IPS DF 6.9 (cell line): ENCODE measurements around the gene DBNDD2.

ENCODE experiments used
- DNase-seq: peaks from one replicate; pipeline ENCODE4 v3.0.0-alpha.2; 2013; ENCODE audit warnings: low read depth, low spot score
- H3K27ac ChIP-seq: one replicate; pipeline ENCODE4 v1.5.1; 2013; ENCODE audit warnings: low read length, control low read depth
- H3K27me3 ChIP-seq: 2 replicates; pipeline ENCODE4 v1.6.1; 2013; ENCODE audit warnings: mild to moderate bottlenecking, low read length; ENCODE audit not compliant: control insufficient read depth, insufficient read depth
- H3K36me3 ChIP-seq: 2 replicates; pipeline ENCODE4 v1.6.1; 2013; ENCODE audit warnings: low read length; ENCODE audit not compliant: control insufficient read depth, insufficient read depth
- H3K4me1 ChIP-seq: 2 replicates; pipeline ENCODE4 v1.6.1; 2013; ENCODE audit warnings: low read length; ENCODE audit not compliant: control insufficient read depth, insufficient read depth
- H3K4me3 ChIP-seq: 2 replicates; pipeline ENCODE4 v1.5.1; 2013; ENCODE audit warnings: mild to moderate bottlenecking, low read length
- H3K9me3 ChIP-seq: 2 replicates; pipeline ENCODE4 v1.6.1; 2013; ENCODE audit warnings: low read length, inconsistent platforms; ENCODE audit not compliant: control insufficient read depth, insufficient read depth
- WGBS: extraction: QIAGEN DNeasy Blood & Tissue Kit; methylation state at CpG from one replicate; pipeline ENCODE4 v1.1.7; 2013; ENCODE audit warnings: mixed read lengths, missing lambda C conversion rate; ENCODE audit not compliant: insufficient read length, insufficient coverage; 5-methylcytosine and 5-hydroxymethylcytosine counted together

Gene DBNDD2

DNA sequence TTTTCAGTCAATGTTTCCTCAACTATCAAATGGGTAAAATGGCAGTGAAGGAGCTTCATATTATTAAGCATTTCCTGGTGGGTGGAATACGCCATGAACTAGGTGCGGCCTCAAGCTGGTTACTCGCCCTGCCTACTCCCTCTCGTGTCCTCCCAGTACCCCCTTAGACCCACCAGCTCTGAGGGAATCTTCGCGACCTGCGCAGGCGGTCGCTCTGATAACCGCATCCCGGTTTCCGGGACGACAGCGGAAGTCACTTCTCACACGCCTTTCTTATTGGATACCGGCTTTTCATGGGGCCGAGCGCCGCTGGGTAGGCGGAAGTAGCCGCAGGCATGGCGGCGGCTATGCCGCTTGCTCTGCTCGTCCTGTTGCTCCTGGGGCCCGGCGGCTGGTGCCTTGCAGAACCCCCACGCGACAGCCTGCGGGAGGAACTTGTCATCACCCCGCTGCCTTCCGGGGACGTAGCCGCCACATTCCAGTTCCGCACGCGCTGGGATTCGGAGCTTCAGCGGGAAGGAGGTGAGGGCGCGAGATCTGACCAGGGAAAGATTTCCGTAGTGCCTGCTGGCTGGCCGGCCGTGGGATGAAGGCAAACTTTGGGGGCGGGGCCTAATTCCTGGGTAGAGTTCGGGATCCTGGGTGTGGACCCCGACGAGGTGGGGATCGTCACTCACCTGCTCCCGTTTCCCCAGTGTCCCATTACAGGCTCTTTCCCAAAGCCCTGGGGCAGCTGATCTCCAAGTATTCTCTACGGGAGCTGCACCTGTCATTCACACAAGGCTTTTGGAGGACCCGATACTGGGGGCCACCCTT, 7.9 kb downstream of the DBNDD2 start, which contains the start of gene PIGT:
Gene PIGT (plus strand): TSS at position 320 of the 816 bp plus-strand sequence. CDS start 16 bp downstream, at position 336.
- no peak within 1 kb of the TSS for H3K27ac ChIP-seq
- no peaks in the 10 kb centered on the region for H3K27me3 ChIP-seq
- no peaks in the 10 kb centered on the region for H3K4me1 ChIP-seq
- DNase-seq: peak; percentile 82
- peaks cover 13% of the 10 kb centered on the region for H3K36me3 ChIP-seq
- WGBS: no CpG with 5 or more reads among the region's 52 CpGs
- H3K9me3 ChIP-seq: no peaks in the 10 kb centered on the region
- peak within 1 kb of the TSS; percentile 93 for H3K4me3 ChIP-seq

DNA sequence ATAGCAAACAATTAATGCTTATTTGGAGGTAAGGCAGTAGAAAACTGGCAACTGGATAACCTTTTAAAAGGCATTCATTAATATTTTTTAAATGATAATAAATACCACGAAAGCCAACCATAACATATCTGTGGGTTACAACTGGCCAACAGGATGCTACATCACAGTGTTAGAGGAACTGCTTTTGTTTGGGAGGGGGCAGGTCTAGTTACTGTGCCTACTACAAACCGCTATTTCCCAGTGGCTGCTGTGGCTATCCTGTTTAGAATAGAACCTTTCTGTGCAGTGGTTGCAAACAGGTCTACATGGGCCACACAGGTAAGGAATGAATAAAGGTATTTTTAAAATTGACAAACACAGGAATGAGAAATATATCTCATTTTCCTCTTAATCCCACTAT, 8.8 kb downstream of the DBNDD2 start:
- no peak for DNase-seq
- no peaks in the 10 kb centered on the region for H3K27me3 ChIP-seq
- peaks cover 17% of the 10 kb centered on the region for H3K36me3 ChIP-seq
- H3K4me1 ChIP-seq: no peaks in the 10 kb centered on the region
- H3K4me3 ChIP-seq: peak overlapping the region; percentile 93; the same call in 1 of the 2 replicates
- H3K9me3 ChIP-seq: no peaks in the 10 kb centered on the region
- no peak overlapping the region for H3K27ac ChIP-seq
- WGBS: no CpG with 5 or more reads among the region's 2 CpGs

DNA sequence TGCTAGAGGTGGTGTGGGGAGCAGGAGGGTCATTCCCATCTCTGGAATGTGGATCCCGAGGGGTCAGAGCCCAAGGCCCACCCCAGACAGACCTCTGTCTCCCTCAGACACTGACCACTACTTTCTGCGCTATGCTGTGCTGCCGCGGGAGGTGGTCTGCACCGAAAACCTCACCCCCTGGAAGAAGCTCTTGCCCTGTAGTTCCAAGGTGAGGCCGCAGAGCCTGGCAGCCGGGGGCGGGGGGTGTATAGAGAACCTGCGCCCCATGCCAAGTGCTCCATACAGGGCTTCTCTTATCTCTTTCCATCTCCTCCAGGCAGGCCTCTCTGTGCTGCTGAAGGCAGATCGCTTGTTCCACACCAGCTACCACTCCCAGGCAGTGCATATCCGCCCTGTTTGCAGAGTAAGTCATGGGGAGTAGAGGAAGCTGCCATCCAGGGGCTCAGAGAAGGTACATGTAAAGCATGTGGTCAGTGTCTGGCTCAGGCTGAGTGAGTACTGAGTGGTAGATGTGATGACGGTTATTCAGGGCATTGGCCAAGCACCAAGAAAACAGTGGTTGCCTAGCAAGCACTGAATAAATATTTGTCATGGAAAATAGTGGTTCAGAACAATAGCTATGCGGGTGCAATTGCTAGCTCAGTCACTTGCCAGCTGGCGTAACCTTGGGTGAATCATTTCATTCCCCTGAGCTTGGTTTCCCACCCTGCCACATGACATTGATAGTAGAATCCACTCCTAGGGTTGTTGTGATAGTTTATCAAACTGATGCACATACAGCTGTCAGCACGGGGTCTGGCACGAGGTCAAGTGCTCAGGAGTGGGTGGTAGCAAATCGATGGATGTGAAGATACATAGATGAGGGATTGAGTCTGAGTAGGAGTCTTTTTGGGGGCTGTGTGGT, 11.4 kb downstream of the DBNDD2 start:
- H3K4me3 ChIP-seq: no peak overlapping the region
- H3K4me1 ChIP-seq: no peaks in the 10 kb centered on the region
- no peaks in the 10 kb centered on the region for H3K27me3 ChIP-seq
- DNase-seq: no peak
- H3K9me3 ChIP-seq: no peaks in the 10 kb centered on the region
- H3K27ac ChIP-seq: no peak overlapping the region
- WGBS: no CpG with 5 or more reads among the region's 17 CpGs
- H3K36me3 ChIP-seq: peaks cover 22% of the 10 kb centered on the region

GRCh38 chr20:45420125-45420524, 12.0 kb downstream of the DBNDD2 start:
- Histone ChIP-seq H3K36me3 (peaks cover 22% of the 10 kb centered on the region), H3K27ac (no peak overlapping the region)

DNA sequence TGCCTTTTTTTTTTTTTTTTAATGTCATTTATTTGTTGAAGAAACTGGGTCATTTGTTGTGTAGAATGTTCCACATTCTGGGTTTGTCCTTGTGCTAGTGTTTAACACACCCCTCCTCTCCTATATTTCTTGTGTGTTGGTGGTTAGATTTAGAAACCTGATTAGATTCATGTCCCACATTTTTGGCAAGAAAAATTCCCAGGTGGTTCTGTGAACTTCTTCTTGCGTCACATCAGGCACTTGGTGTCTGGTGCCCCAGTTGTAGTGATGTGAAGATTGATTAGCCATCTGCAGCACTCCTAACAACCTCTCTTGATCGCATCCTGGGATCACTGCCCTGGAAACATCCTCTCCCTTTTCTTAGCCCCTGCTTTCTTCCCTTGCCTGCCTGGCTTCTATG, 15.6 kb downstream of the DBNDD2 start:
- no peak for DNase-seq
- no CpG with 5 or more reads among the region's 2 CpGs for WGBS
- no peaks in the 10 kb centered on the region for H3K4me1 ChIP-seq
- no peak overlapping the region for H3K4me3 ChIP-seq
- no peak overlapping the region for H3K27ac ChIP-seq
- H3K27me3 ChIP-seq: no peaks in the 10 kb centered on the region
- peaks cover 27% of the 10 kb centered on the region for H3K36me3 ChIP-seq
- H3K9me3 ChIP-seq: no peaks in the 10 kb centered on the region

More at GRCh38 chr20:45420125-45420524, 12.0 kb downstream of the DBNDD2 start:
- H3K9me3 ChIP-seq: no peaks in the 10 kb centered on the region
- no peaks in the 10 kb centered on the region for H3K27me3 ChIP-seq
- H3K4me1 ChIP-seq: no peaks in the 10 kb centered on the region
- H3K4me3 ChIP-seq: no peak overlapping the region
- no peak for DNase-seq
- no CpG with 5 or more reads among the region's 8 CpGs for WGBS

GRCh38 chr20:45425561-45425960, 17.5 kb downstream of the DBNDD2 start:
- no peak for DNase-seq
- no peaks in the 10 kb centered on the region for H3K27me3 ChIP-seq
- H3K4me1 ChIP-seq: no peaks in the 10 kb centered on the region
- no CpG with 5 or more reads among the region's 17 CpGs for WGBS
- no peak overlapping the region for H3K4me3 ChIP-seq
- peaks cover 14% of the 10 kb centered on the region; the same call in 1 of the 2 replicates for H3K36me3 ChIP-seq
- no peak overlapping the region for H3K27ac ChIP-seq
- no peaks in the 10 kb centered on the region for H3K9me3 ChIP-seq

GRCh38 chr20:45426320-45427016, 18.4 kb downstream of the DBNDD2 start:
- H3K9me3 ChIP-seq: no peaks in the 10 kb centered on the region
- H3K4me3 ChIP-seq: no peak overlapping the region
- no CpG with 5 or more reads among the region's 5 CpGs for WGBS
- DNase-seq: no peak
- H3K27me3 ChIP-seq: no peaks in the 10 kb centered on the region
- no peaks in the 10 kb centered on the region for H3K4me1 ChIP-seq
- H3K36me3 ChIP-seq: peaks cover 10% of the 10 kb centered on the region; the same call in 1 of the 2 replicates
- H3K27ac ChIP-seq: no peak overlapping the region

GRCh38 chr20:45427236-45428149, 19.4 kb downstream of the DBNDD2 start:
- DNase-seq: no peak
- WGBS: no CpG with 5 or more reads among the region's 14 CpGs
- H3K27me3 ChIP-seq: no peaks in the 10 kb centered on the region
- H3K27ac ChIP-seq: no peak overlapping the region
- H3K36me3 ChIP-seq: peaks cover 10% of the 10 kb centered on the region; the same call in 1 of the 2 replicates
- H3K9me3 ChIP-seq: no peaks in the 10 kb centered on the region
- no peak overlapping the region for H3K4me3 ChIP-seq
- no peaks in the 10 kb centered on the region for H3K4me1 ChIP-seq

- Histone ChIP-seq H3K27ac (no peak overlapping the region), H3K36me3 (peaks cover 4% of the 10 kb centered on the region; the same call in 1 of the 2 replicates), H3K4me3 (no peak overlapping the region), H3K9me3 (no peaks in the 10 kb centered on the region), H3K4me1 (no peaks in the 10 kb centered on the region), H3K27me3 (no peaks in the 10 kb centered on the region)
- no peak for DNase-seq
- no CpG with 5 or more reads among the region's 2 CpGs for WGBS
Observed at GRCh38 chr20:45429618-45430017, 21.5 kb downstream of the DBNDD2 start.
